ENCODE results near the gene FUOM.

GRCh38 chr10:133403359-133403758 lies 45.5 kb upstream of the FUOM start:
- TF ChIP-seq CTCF (IDR thresholded peaks at IDR 0.05) (no peak), POLR2A (IDR thresholded peaks at IDR 0.05) (no peak)

Measured in testis (tissue), 2 donors.